Suprapubic skin (tissue), 4 donors: ENCODE results near the gene HOXB8.

Source experiments
- CTCF ChIP-seq, 2 donors: fragments of 200-600 bp in 1 of 2; fragments of 450-650 bp in 1 of 2; sonication (generic) in 1 of 2; IDR thresholded peaks; one replicate each; pipeline ENCODE4 v1.5.1; 2016 to 2019; ENCODE audit warnings: antibody characterized with exemption in 2 of 2, mild to moderate bottlenecking in 1 of 2, moderate library complexity in 1 of 2
- EP300 ChIP-seq: sonication (generic); formaldehyde crosslinking; IDR thresholded peaks from one replicate; pipeline ENCODE4 v1.6.1; 2017; ENCODE audit warnings: antibody characterized with exemption
- POLR2A ChIP-seq, 2 donors: fragments of 450-650 bp; IDR thresholded peaks; one replicate each; pipeline ENCODE4 v1.6.1; 2017; ENCODE audit warnings: antibody characterized with exemption in 2 of 2, mild to moderate bottlenecking in 2 of 2, moderate library complexity in 2 of 2
- POLR2AphosphoS5 ChIP-seq, 3 donors: sonication (generic); formaldehyde crosslinking; IDR thresholded peaks; one replicate each; pipeline ENCODE4 v1.6.1; 2017; ENCODE audit warnings: antibody characterized with exemption in 3 of 3

DNA sequence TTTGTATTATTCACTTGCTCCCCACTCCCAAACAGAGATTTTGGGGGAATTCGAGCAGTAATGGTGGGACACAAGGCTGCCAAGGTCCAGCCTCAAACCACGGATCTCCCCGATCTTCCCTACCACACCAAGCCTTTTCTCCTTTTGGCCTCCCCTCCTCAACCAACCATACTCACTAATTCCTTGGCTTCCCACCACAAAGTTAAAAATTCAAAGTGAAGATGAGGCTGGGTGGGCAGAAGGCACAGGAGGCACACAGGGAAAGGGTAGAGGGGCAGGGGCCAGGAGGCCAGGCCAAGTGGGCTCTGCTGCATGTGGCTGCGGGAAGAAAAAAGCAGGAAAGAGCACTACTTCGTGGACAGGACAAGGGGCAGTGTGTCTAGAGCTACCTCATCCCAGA, 52.2 kb downstream of the HOXB8 start:
- no peak for TF ChIP-seq CTCF (IDR thresholded peaks at IDR 0.05)
- TF ChIP-seq POLR2AphosphoS5 (IDR thresholded peaks at IDR 0.05) = no peak
- TF ChIP-seq POLR2A (IDR thresholded peaks at IDR 0.05) = no peak
- no peak for TF ChIP-seq EP300
